Endothelial cell of umbilical vein (primary cell): ENCODE measurements around the gene OLFM1. TPM values are rescaled to one million over a fixed set of nuclear protein-coding genes. Genes with fewer than 3 reads are reported as not detected.

ENCODE experiments used
- BruUV-seq: library from RNA; stranded (reverse); fragments of 400-500 nt; replicated peaks from 2 replicates; lab custom pipeline; 2021; lab: Mats Ljungman, UMichigan
- CTCF ChIA-PET: fragments of 300-600, 350-600 bp; sonication (Branson Sonifier 250); formaldehyde crosslinking; loops from one replicate; lab custom pipeline; 2021; ENCODE audit warnings: antibody characterized with exemption, inconsistent platforms; lab: Charles Lee
- POLR2A ChIA-PET: fragments of 300-600, 350-600 bp; sonication (Branson Sonifier 250); formaldehyde crosslinking; loops from one replicate; lab custom pipeline; 2021; ENCODE audit warnings: antibody characterized with exemption, inconsistent platforms; lab: Charles Lee
- DNase-seq: peaks from one replicate; pipeline ENCODE4 v3.0.0-alpha.2; 2011; ENCODE audit warnings: low read depth, low spot score
- FAIRE-seq: peaks from 2 replicates; lab custom pipeline; 2011; peaks lifted over from hg19 to GRCh38; lab: Jason Lieb, UNC
- H2AFZ ChIP-seq: 2 replicates; pipeline ENCODE4 v1.6.0; 2012; ENCODE audit warnings: low read depth, low read length, control low read depth, inconsistent platforms
- H3K27ac ChIP-seq: 2 replicates; pipeline ENCODE4 v1.5.1; 2011; ENCODE audit warnings: low read depth, mild to moderate bottlenecking, control low read depth, low read length, moderate library complexity; ENCODE audit not compliant: insufficient read depth
- H3K27me3 ChIP-seq, 2 experiments: 2 replicates each; pipeline versions ENCODE4 v1.6.0 to v1.6.1; 2011; ENCODE audit warnings: low read length in 2 of 2, mixed read lengths in 1 of 2; ENCODE audit not compliant: control insufficient read depth in 2 of 2, insufficient read depth in 2 of 2
- H3K36me3 ChIP-seq, 2 experiments: 2 replicates in 1 of 2; 3 replicates in 1 of 2; pipeline ENCODE4 v1.5.1; 2011; ENCODE audit warnings: low read length in 2 of 2, mild to moderate bottlenecking in 1 of 2, moderate library complexity in 1 of 2; ENCODE audit not compliant: control insufficient read depth in 2 of 2, insufficient read depth in 2 of 2; ENCODE audit errors: extremely low read depth in 1 of 2
- H3K4me1 ChIP-seq: 3 replicates; pipeline ENCODE4 v1.5.1; 2011; ENCODE audit warnings: mild to moderate bottlenecking, low read length; ENCODE audit not compliant: control insufficient read depth, insufficient read depth; ENCODE audit errors: extremely low read depth
- H3K4me2 ChIP-seq: 2 replicates; pipeline ENCODE4 v1.6.1; 2011; ENCODE audit warnings: low read length, control low read depth, mixed read lengths; ENCODE audit not compliant: insufficient read depth
- H3K4me3 ChIP-seq, 3 experiments: fragments of 200-600 bp in 1 of 3; sonication (generic), shearing (Covaris generic) in 1 of 3; replicated peaks in 1 of 3; 2 replicates each; pipeline ENCODE4 v1.5.1; 2011 to 2016; ENCODE audit warnings: control low read depth in 3 of 3, low read length in 3 of 3, mild to moderate bottlenecking in 2 of 3, inconsistent platforms in 1 of 3, low read depth in 1 of 3, moderate library complexity in 1 of 3; ENCODE audit not compliant: insufficient read depth in 1 of 3
- H3K79me2 ChIP-seq: 2 replicates; pipeline ENCODE4 v1.6.0; 2012; ENCODE audit warnings: low read length, inconsistent platforms; ENCODE audit not compliant: control insufficient read depth, insufficient read depth
- H3K9ac ChIP-seq: replicated peaks from 2 replicates; pipeline ENCODE3; 2011; ENCODE audit warnings: low read length, control low read depth; ENCODE audit not compliant: insufficient read depth; ENCODE audit errors: extremely low read depth
- H3K9me1 ChIP-seq: replicated peaks from 3 replicates; pipeline ENCODE4 v1.6.0; 2011; ENCODE audit warnings: mild to moderate bottlenecking, low read length; ENCODE audit not compliant: control insufficient read depth, insufficient read depth; ENCODE audit errors: extremely low read depth
- H3K9me3 ChIP-seq: replicated peaks from 2 replicates; pipeline ENCODE4 v1.5.1; 2012; ENCODE audit warnings: low read length, inconsistent platforms; ENCODE audit not compliant: control insufficient read depth, insufficient read depth
- H4K20me1 ChIP-seq: replicated peaks from 2 replicates; pipeline ENCODE3; 2011; ENCODE audit warnings: mild to moderate bottlenecking, low read length; ENCODE audit not compliant: control insufficient read depth, insufficient read depth; ENCODE audit errors: extremely low read depth
- CTCF ChIP-seq, 2 donors: IDR thresholded peaks; 1 replicate in 1 of 2; 2 replicates in 1 of 2; pipeline ENCODE4 v1.5.1; 2011; ENCODE audit warnings: low read length in 2 of 2, mild to moderate bottlenecking in 2 of 2, moderate library complexity in 2 of 2, control low read depth in 1 of 2, inconsistent platforms in 1 of 2, low read depth in 1 of 2; ENCODE audit not compliant: insufficient read depth in 1 of 2; ENCODE audit errors: extremely low read depth in 1 of 2
- EZH2 ChIP-seq: IDR thresholded peaks from 2 replicates; pipeline ENCODE4 v1.6.1; 2012; ENCODE audit warnings: borderline replicate concordance, low read depth, mild to moderate bottlenecking, moderate library complexity, low read length, inconsistent platforms; ENCODE audit not compliant: severe bottlenecking
- FOS ChIP-seq: IDR thresholded peaks from 2 replicates; pipeline ENCODE4 v1.6.1; 2011; ENCODE audit warnings: mild to moderate bottlenecking, low read length, moderate library complexity, borderline replicate concordance; ENCODE audit not compliant: insufficient read depth
- GATA2 ChIP-seq: IDR thresholded peaks from 2 replicates; pipeline ENCODE4 v1.7.0; 2011; ENCODE audit warnings: low read depth, mild to moderate bottlenecking, moderate library complexity, mixed read lengths, low read length; ENCODE audit not compliant: insufficient read length, insufficient read depth
- JUN ChIP-seq: IDR thresholded peaks from 2 replicates; pipeline ENCODE4 v1.6.1; 2011; ENCODE audit warnings: borderline replicate concordance, low read depth; ENCODE audit not compliant: insufficient read length, insufficient read depth
- MAX ChIP-seq: IDR thresholded peaks from 2 replicates; pipeline ENCODE4 v1.6.1; 2011; ENCODE audit not compliant: insufficient read depth, insufficient read length
- MYC ChIP-seq: IDR thresholded peaks from one replicate; pipeline ENCODE4 v1.6.1; 2011; ENCODE audit warnings: mild to moderate bottlenecking, low read depth, low read length
- POLR2A ChIP-seq: IDR thresholded peaks from 2 replicates; pipeline ENCODE4 v1.6.1; 2012; ENCODE audit warnings: low read depth, mild to moderate bottlenecking, control low read depth, low read length
- POLR2AphosphoS5 ChIP-seq: IDR thresholded peaks from 2 replicates; pipeline ENCODE4 v1.6.1; 2012; ENCODE audit warnings: low read depth, mild to moderate bottlenecking, control low read depth, low read length, moderate library complexity; ENCODE audit not compliant: insufficient read depth
- dilution Hi-C: fragments of 300-500 bp; cut with MboI; formaldehyde crosslinking; loops from one replicate; pipeline ENCODE4 v1.15.0; 2019; ENCODE audit warnings: low sequenced_read_pairs; ENCODE audit not compliant: extremely low pct_ligation_motif_present
- intact Hi-C: fragments of 100-400 bp; cut with micrococcal nuclease; formaldehyde crosslinking; loops from one replicate; pipeline ENCODE4 v1.10.0; 2022
- polyA plus RNA-seq, 4 experiments: library from polyadenylated mRNA; depleted of rRNA in 3 of 4; stranded (reverse) in 3 of 4; unstranded in 1 of 4; fragments of >200 nt; gene quantifications; 2 replicates each; pipeline versions ENCODE4 v1.2.1 to v1.2.3, GENCODE V29; 2011 to 2012; ENCODE audit warnings: missing spikeins in 1 of 4
- total RNA-seq: library from RNA; stranded (reverse); gene quantifications from 2 replicates; pipeline ENCODE4 v1.2.3, GENCODE V29; 2021

Gene OLFM1
- total and polyA plus RNA-seq, 2 donors (not counting 3 experiments of a cell fraction or from before 2014, with no cell fraction given) = 0.07 to 0.95 TPM

GRCh38 chr9:135053133-135053532 is 34.3 kb upstream of the OLFM1 start:
- Histone ChIP-seq H3K27me3 (peaks cover 0 to 2% of the 10 kb centered on the region in 2 experiments), H3K4me3 (no peak overlapping the region), H3K36me3 (no peaks in the 10 kb centered on the region), H3K9ac (no peak overlapping the region), H3K79me2 (no peaks in the 10 kb centered on the region), H3K27ac (no peak overlapping the region), H3K9me3 (no peaks in the 10 kb centered on the region), H3K4me2 (no peak overlapping the region), H2AFZ (no peak overlapping the region), H3K9me1 (no peaks in the 10 kb centered on the region), H4K20me1 (no peaks in the 10 kb centered on the region), H3K4me1 (no peaks in the 10 kb centered on the region)
- FAIRE-seq (no peak), DNase-seq (no peak)
- ChIA-PET CTCF (no interaction called here), POLR2A (no interaction called here)
- intact Hi-C loops (no loop called here), dilution Hi-C loops (no loop called here)
- no TSS peak for BruUV-seq
- TF ChIP-seq EZH2 (no peak), JUN (no peak), POLR2AphosphoS5 (no peak), CTCF (IDR thresholded peaks at IDR 0.05; ENCODE audit: extremely low read depth in 1 of 2, insufficient read depth in 1 of 2, low read depth in 1 of 2, low read length in 2 of 2) (no peak), GATA2 (no peak), FOS (no peak), MYC (no peak), POLR2A (no peak), MAX (no peak)
